ENCODE data around the gene TMEM132E.

The TMEM132E gene

GRCh38 chr17:34606763-34607162, 27.4 kb downstream of the TMEM132E start:
- DNase-seq = no peak

GRCh38 chr17:34607917-34608316, 28.5 kb downstream of the TMEM132E start:
- DNase-seq = no peak

- no peak for DNase-seq
Measured at GRCh38 chr17:34609210-34609609, 29.8 kb downstream of the TMEM132E start.

- DNase-seq = no peak
Measured at GRCh38 chr17:34610039-34610438, 30.7 kb downstream of the TMEM132E start.

- no peak for DNase-seq
Measured at GRCh38 chr17:34610506-34610905, 31.1 kb downstream of the TMEM132E start.

GRCh38 chr17:34613064-34614019, 34.0 kb downstream of the TMEM132E start:
- no peak for DNase-seq

GRCh38 chr17:34614698-34615097, 35.3 kb downstream of the TMEM132E start:
- no peak for DNase-seq

GRCh38 chr17:34615326-34615725, 35.9 kb downstream of the TMEM132E start:
- DNase-seq = no peak

- no peak for DNase-seq
Measured at GRCh38 chr17:34616148-34616547, 36.8 kb downstream of the TMEM132E start.

GRCh38 chr17:34617398-34617797, 38.0 kb downstream of the TMEM132E start:
- DNase-seq = no peak

- DNase-seq = no peak
Measured at GRCh38 chr17:34619687-34620217, 40.4 kb downstream of the TMEM132E start.

- DNase-seq = no peak
Measured at GRCh38 chr17:34620458-34620857, 41.1 kb downstream of the TMEM132E start.

- DNase-seq = no peak
Measured at GRCh38 chr17:34622862-34623623, 43.7 kb downstream of the TMEM132E start.

- no peak for DNase-seq
Measured at GRCh38 chr17:34623856-34624766, 44.7 kb downstream of the TMEM132E start.

GRCh38 chr17:34624767-34625383, 45.5 kb downstream of the TMEM132E start:
- no peak for DNase-seq

GRCh38 chr17:34626121-34626681, 46.8 kb downstream of the TMEM132E start:
- no peak for DNase-seq

- no peak for DNase-seq
Measured at GRCh38 chr17:34628879-34629278, 49.5 kb downstream of the TMEM132E start.

GRCh38 chr17:34633351-34633750, 54.0 kb downstream of the TMEM132E start:
- no peak for DNase-seq

- no peak for DNase-seq
Measured at GRCh38 chr17:34633760-34634159, 54.4 kb downstream of the TMEM132E start.

GRCh38 chr17:34634551-34635160, 55.3 kb downstream of the TMEM132E start:
- no peak for DNase-seq

GRCh38 chr17:34635876-34636275, 56.5 kb downstream of the TMEM132E start:
- DNase-seq = no peak
